GM18507 (cell line): ENCODE data around the gene LHX4.

Experiments used
- DNase-seq: peaks from one replicate; pipeline ENCODE4 v3.0.0; 2011; ENCODE audit warnings: low read depth; ENCODE audit not compliant: insufficient read length; ENCODE audit errors: extremely low spot score
- FAIRE-seq: peaks from 2 replicates; lab custom pipeline; 2011; peaks lifted over from hg19 to GRCh38; lab: Jason Lieb, UNC

LHX4 gene

DNA sequence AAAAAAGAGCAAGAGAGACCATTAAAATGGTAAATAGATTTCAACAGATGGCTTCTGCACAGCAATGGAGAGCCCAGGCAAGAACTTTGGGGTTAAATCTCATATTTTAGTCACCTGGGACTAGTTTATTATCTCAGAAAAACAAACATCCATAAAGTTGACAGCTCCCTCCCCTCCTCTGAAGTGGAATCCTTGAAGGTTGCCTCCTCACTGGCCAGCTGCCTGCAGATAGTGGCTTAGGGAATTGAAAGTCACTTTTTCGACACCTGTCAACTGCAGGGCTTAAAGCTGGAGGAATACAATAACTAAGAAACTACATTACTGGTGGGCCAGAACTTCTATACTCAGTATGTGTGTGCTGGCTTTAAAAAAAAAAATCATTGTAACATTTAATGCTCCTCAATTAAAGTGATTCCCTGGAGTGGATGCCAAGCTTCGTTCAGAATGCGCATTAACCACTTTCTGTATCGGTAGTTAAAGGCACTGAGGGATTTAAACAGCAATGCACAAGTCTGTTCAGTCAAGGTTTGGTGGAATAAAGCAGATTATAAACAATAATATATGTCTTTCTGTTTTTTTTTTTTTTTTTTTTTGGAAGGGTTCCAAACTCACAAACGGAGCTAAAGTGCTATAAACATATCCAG, 52.5 kb downstream of the LHX4 start:
- FAIRE-seq (no peak), DNase-seq (no peak)

DNA sequence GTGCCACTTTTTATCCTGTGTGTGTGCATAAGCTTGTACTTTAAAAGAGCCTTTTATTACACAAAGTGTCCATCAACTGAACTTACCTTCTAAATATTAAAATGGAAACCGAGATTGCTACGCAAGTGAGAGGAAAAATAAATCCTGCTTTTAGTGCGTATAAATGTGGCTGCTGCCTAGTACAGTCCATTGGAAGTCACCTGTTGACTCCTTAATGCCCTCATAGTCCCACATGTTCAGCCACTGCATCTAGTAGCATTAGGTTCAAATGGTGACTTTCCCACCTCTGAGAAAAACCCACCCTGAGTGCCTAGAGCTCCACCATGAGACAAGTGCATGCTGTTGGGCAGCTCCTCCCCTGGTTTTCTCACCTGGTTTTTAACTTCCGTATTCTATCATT, 53.0 kb downstream of the LHX4 start:
- no peak for FAIRE-seq
- no peak for DNase-seq

DNA sequence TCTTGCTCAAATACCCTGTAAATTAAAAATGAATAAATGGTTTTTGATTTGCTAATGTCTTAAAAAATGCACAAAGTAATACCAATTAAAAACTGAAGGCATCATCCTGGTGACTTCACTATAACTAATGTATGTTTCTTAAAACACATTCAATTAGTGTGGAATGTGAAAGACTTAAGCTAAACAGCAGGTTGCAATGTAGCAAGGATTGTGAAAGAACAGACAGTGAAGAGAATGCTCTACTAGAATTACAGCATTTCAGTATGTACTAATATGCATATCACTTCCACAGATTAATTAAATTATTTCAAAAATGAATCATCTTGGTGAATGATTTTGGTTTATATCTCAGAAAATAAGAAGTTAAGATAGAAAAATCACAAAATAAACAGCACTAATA, 56.4 kb downstream of the LHX4 start:
- DNase-seq (no peak), FAIRE-seq (no peak)

DNA sequence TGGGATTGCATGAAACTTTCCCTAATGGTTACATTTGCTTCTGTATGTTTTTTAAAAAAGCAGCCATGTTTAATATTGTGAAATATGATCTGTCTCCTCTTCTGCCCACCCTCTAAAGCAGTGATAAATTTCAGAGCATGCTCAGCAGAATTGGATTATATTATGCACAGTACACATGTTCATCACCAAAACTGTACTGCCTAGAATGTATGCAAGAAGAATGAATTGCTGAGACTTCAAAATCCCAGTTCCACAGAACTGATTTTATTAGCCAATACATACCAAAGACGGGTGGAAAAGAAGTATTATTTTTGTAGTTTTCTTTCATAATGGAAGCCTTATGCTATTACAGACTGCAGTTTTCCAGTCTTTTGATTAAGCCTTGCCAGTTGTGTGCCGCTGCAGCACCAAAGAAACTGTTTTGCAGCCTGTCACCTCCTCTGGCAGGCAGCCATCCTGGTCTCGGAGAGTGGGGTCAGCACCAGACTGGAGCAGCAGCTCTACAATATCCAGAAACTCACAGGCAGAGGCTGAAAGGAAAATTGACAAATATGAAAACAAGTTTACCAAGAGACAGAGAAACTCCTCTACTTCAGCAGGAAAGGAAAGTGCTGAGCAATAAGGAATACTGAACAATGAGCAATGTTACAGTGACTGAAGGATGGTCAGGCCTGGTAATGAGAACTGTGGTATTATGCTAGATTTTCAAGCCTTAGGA, 58.1 kb downstream of the LHX4 start:
- no peak for FAIRE-seq
- no peak for DNase-seq

DNA sequence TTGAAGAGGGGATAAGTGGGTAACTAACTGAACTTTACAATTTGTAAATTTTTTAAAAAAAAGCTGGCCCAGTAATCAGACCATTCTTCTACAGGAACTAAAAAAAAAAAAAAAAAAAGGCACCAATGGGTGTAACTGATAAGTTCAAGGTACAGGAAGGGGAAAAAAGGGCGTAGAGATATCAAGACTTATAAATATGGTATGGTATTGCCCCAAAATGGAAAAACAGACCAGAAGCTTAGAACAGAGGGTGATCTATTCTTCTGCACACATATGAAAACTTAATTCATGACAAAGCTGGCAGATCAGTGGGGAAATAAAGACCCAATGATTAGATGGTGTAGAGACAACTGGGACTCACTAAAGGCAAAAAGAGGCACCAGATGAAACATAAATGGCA, 58.9 kb downstream of the LHX4 start:
- DNase-seq = no peak
- no peak for FAIRE-seq

DNA sequence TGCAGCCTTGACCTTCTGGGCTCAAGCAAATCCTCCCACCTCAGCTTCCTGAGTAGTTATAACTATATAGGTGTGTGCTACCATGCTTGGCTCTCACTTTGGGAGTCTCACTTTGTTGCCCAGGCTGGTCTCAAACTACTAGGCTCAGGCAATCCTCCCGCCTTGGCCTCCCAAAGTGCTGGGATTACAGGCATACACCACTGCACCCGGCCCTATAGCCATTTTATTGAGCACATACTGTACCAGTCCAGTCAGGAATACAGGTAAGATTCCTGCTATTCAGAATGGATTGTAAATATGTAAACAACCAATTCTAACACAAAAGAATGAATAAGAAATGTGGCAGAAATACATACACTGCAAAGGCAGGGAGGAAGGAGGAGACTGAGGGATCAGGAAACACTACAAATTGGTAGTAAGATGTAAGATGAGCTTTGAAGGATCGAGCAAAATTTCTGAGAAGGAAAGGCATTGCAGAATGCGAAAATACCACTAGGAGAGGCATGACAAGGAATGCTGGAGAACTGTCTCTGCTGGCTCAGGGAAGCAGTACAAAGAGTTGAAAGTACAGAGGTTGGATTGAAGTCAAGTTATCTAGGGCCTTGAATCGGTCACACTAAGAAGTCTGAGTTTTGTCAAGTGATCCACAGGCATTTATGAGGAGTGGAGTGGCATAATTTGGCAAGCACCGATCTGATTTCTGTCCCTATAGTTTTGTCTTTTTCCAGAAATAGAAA, 60.4 kb downstream of the LHX4 start:
- FAIRE-seq (peak; percentile 24), DNase-seq (no peak)

DNA sequence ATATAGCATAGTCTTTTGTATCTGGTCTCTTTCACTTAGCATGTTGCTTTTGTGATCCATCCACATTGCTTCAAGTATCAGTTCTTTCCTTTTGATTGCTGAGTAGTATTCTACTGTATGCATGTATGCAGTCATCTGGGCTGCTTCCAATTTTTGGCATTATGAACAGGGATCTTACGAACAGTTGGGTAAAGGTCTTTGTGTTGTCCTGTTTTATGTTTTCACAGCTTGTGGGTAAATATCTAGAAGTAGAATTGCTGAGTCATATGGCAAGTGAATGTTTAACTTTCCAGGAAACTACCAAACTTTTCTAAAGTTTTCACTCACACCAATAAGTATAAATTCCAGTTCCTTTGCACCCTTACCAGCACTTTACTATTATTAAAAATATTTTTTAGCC, 60.9 kb downstream of the LHX4 start:
- no peak for DNase-seq
- FAIRE-seq = peak; percentile 79

DNA sequence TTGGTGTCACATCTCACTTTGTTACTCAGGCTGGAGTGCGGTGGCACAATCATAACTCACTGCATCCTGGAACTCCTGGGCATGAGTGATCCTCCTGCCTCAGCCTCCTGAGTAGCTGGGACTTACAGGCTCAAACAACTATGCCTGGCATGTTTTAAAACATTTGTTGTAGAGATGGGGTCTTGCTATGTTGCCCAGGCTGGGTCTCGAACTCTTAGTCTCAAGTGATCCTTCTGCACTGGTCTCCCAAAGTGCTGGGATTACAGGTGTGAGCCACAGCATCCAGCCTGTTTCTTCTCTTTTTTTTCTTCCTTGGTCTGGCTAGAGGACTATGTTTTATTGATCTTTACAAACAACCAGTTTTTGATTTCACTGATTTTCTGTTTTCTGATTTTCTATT, 64.6 kb downstream of the LHX4 start:
- FAIRE-seq = no peak
- no peak for DNase-seq

DNA sequence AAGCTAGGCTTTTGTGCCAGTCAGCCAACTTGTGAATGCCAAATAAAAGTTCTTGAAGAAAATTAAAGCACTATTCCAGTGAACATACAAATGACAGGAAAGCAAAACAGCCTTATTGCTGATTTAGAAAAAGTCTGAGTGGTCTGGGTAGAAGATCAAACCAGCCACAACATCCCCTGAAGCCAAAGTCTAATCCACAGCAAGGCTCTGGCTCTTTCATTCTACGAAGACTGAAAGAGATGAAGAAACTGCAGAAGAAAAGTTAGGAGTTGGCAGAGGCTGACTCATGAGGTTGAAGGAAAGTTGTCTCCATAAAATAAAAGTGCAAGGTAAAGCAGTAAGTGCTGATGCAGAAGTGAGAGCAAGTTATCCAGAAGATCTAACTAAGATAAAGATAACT, 65.9 kb downstream of the LHX4 start:
- no peak for DNase-seq

DNA sequence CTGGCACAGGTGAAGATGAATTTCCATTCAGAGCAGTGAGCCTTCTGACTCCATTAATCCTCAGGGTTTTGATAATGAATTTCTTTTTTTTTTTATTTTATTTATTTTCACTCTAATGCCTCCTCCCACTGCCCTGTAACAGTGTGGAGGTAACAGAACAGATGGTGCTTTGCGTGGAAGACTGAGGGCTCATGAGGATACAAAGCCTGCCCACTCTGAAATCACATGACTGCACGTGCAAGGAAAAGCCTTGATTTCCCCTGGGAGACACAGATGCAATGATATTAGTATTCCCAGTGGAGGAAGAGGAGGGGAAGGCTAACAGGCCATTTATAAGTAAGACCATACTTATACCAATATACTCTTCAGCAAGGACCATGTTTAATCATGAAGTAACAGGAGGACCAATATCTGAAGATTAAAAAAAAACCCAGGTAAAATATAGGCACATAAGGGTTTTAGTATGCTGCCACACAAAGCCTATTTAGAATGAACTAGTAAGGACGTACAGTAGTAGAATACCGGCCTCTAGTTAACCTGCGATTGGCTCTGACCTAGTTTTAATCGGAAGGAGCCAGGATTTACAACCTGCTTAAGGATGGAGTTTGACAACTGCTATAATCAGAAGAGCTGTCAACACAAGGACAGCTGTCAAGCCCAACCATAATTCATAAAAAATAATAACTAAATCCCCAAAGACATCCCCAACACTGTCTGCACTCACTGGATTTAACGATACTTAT, 69.6 kb downstream of the LHX4 start:
- DNase-seq (no peak), FAIRE-seq (no peak)

More for the DNA sequence above, 65.9 kb downstream of the LHX4 start:
- no peak for FAIRE-seq

DNA sequence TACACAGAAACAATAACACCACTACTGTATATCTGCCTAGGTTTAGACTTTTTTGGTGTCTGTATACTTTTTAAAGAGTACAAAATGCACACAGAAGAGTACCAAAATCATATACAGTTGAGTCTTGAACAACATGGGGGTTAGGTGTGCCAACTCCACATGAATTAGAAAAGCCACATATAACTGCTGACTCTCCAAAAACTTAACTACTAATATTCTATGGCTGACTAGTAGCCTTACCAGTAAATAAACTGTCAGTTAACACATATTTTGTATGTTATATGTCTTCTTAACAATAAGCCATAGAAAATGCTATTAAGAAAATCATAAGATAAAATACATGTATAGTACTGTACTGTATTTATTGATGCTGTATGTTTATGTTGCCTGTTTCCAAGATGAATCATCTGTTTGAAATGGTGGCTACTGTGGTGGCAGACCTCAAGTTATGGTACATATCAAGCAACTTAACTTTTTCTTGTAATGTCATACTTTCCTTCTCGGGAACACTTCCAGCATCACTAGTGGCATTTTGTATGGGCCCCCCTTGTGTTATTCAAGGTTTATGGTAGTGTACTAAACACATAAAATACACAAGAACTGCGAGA, 71.2 kb downstream of the LHX4 start:
- DNase-seq (no peak), FAIRE-seq (no peak)

DNA sequence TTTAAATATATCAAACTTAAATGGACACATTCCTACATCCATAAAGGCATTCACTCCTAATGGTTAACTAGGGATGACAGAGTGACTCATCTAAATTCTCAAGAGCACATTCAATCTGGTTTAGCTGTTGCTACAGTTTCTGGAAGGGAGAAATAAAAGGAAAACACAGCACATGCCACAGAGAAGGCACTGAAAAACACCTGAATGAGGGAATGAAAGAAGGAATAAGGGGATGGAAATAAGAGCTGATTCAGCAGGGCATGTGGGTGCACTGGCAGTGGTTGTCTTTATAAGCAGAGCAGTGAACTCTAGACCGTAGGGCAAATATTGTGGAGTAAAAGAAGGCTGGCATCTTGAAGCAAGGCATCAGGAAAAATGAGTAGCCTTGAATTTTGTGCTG, 79.3 kb downstream of the LHX4 start:
- no peak for FAIRE-seq
- DNase-seq = no peak

DNA sequence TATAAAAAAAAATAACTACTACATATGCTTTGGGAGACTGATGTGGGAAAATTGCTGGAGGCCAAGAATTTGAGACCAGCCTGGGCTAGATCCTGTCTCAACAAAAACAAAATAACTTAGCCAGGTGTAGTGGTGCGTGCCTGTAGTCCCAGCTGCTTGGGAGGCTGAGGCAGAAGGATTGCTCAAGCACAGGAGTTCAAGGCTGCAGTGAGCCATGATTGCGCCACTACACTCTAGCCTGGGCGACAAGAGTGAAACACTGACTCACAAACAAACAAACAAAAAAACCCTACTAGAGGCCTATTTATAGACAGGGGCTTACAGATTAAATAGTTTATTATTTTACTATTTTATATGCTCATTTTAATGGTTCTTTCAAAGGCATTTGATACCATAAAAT, 80.0 kb downstream of the LHX4 start:
- FAIRE-seq (no peak), DNase-seq (no peak)

DNA sequence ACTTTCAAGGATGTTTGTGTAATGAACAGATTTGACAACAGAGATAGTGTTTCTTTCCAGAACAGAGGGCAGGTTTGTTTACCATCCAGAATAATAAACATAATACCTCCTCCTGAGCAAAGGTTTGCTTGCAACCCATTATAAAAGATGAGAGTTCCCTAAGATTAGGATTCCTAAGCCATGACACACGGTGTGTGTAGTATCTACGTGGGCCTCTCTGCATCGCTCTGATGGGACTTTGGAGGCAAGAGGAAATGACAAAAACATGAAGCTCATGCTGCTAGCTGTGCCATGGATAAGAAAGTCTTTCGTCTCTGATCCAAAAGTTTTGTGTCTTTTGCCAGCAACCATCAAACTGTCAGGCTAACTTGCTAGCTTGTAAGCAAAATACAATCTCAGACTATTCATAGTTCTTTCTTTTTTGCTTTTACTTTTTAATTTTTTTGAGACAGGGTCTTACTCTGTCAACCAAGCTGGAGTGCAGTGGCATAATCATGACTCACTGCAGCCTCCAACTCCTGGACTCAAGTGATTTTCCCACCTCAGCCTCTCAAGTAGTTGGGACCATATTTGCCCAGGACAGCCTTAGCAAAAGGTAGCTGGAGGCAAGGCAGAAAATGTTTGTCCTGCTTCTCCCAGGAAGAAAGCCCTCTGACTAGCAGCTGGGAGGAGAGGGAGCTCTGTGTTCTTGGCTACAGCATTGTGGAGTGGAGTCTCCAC, 81.1 kb downstream of the LHX4 start:
- no peak for DNase-seq
- FAIRE-seq = no peak

DNA sequence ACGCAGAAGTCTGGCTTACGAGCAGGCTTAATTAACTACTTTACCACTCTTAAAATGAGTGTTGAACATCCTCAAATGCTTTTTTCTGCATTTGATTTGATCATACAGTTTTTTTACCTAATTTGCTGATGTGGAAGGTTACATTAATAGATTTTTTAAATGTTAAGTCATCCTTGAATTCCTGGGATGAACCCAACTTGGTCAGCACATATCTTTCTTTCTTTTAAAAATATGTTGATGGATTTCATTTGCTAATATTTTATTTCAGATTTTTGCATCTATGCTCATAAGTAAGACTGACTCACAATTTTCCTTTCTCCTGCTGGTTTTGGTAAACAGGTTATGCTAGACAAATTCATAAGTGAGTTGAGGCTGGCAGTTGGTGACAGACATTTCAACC, 82.9 kb downstream of the LHX4 start:
- no peak for FAIRE-seq
- DNase-seq = no peak

DNA sequence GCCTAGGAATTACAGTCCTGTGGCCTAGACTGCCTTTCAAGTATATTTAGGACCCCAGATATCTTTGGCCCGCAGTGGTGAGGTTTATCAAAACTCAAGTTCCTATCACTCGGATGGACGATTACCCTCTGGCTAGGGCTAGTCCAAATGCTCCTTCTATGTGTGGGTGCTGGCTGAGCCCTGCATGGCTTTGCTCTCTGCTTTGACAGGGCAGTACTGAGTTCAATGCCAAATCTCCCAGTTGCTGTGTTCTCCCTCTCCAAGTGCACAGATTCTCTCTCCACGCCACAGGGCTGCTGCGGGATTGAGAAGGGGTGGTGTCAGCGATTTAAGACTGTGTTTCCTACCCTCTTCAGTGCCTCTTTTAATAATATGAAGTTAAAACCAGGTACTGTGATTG, 97.0 kb downstream of the LHX4 start:
- FAIRE-seq (no peak), DNase-seq (no peak)
